GM12872 (cell line): ENCODE data around the gene NFASC.

Experiments
- TF ChIP-seq, protein P1 (sequence below): IDR thresholded peaks from 3 replicates; pipeline ENCODE4 v1.5.1; 2011; ENCODE audit warnings: low read depth, mild to moderate bottlenecking, low read length, moderate library complexity; ENCODE audit not compliant: insufficient read depth

NFASC gene

DNA sequence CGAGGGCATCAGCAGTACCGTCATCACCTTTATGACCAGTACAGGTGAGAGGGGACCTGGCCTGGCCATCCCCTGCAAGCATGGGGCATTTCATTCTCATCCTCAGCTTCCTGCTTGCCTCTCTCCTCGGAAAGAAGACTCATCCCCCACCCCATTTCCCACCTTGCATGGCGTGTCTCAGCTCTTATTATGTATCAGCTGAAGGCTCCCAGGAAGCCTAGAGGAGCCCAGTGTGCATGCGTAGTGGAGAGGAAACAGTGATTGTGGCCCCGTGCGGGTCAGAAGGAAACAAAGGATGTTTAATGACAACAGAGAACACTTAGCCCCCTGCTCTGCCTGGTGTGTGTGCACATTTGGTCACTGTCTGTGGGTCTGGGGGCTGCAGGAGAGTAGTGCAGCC is 132.0 kb downstream of the NFASC start:
- TF ChIP-seq, protein P1, sequence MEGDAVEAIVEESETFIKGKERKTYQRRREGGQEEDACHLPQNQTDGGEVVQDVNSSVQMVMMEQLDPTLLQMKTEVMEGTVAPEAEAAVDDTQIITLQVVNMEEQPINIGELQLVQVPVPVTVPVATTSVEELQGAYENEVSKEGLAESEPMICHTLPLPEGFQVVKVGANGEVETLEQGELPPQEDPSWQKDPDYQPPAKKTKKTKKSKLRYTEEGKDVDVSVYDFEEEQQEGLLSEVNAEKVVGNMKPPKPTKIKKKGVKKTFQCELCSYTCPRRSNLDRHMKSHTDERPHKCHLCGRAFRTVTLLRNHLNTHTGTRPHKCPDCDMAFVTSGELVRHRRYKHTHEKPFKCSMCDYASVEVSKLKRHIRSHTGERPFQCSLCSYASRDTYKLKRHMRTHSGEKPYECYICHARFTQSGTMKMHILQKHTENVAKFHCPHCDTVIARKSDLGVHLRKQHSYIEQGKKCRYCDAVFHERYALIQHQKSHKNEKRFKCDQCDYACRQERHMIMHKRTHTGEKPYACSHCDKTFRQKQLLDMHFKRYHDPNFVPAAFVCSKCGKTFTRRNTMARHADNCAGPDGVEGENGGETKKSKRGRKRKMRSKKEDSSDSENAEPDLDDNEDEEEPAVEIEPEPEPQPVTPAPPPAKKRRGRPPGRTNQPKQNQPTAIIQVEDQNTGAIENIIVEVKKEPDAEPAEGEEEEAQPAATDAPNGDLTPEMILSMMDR = no peak

DNA sequence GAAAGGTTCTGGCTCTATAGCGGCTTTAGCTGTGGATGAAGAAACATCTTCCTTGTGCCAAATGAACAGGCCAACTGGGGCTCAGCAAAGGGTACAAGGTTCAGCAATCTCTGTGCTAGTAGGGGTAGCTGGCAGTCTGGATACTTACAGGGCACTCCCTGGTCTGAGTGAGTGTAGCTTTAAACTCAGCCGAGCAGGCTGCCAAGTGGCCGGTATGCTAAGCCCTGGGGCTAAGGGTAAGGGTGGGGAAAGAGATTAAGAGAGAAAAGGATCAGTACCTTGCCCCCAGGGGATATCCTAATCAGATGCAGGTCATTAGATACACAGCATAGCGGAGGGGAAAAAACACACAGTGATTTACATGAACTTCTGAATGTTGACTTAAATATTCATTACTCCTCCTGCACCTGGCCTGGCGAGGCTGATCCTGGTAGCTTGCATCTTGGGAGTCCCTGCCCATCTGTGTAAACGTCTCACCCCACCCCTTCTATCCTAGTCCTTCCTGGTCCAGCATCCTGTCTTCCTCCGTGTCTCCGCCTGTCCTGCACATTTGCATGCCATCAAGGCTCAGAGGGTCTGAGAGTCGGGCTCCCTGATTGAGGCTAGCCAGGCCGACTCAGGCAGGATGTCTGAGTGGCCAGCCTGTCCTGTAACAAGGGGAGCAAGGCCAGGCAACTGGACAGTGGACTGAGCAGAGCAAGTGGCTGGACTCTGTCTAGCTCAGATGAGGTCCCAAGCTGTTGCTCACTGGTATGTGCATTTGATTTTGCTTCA is 132.9 kb downstream of the NFASC start:
- TF ChIP-seq, protein P1 = no peak

DNA sequence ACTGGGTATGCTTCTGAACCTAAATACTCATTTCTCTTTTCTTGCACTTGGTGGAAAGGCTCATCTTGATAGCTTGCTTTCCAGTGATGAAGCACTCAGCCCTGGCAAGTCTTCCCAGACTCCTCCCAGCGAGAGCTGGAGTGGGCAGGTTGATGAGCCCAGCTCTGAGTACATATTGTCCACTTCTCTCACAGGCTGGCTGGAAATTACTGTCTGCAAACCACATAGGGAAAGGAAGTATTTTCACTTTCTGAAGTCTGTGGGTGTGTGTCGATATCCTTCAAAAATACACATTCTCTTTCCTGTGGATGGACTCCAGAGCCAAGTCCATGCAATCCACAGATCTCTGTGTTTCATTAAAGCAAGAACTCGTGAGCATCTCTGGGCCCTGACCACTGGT is 133.7 kb downstream of the NFASC start:
- TF ChIP-seq, protein P1 = no peak

DNA sequence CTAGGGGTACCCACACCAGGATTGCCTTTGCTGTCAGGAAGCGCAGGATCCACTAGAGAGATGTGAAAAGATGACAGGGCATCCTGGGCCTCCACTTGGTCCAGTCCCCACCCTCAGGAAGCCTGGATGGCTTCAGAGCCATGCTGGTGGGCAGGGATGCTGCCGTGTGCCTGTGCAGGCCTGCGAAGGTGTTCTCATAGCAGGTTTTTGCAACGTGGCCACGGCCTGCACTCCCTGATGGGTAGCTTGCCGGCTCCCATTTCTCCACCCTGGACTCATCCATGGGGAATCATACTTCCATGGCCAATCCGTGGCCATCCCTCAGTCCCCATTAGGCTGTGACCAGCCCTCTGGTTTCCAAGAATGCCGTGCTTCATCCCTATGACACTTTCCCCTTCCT is 138.2 kb downstream of the NFASC start:
- TF ChIP-seq, protein P1 = no peak

DNA sequence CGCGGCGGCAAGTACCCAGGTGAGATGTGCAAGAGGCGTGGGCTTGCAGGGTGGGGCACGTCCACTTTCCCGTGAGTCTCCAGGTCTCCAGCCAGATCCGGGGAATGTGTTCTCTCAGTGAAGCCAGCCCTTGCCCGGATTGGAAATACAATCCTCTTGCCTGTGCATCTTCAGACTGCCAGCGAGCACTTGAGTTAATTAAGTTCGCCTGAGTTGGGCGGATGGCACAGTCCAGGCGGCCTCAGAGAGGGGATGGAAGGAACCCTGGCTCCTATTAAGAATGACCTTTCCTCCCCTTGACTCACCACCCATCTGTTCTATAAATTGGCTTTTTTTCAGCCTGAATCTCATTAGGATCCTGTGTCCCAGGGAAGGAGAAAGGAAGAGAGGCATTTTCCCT is 139.0 kb downstream of the NFASC start:
- TF ChIP-seq, protein P1 = no peak

DNA sequence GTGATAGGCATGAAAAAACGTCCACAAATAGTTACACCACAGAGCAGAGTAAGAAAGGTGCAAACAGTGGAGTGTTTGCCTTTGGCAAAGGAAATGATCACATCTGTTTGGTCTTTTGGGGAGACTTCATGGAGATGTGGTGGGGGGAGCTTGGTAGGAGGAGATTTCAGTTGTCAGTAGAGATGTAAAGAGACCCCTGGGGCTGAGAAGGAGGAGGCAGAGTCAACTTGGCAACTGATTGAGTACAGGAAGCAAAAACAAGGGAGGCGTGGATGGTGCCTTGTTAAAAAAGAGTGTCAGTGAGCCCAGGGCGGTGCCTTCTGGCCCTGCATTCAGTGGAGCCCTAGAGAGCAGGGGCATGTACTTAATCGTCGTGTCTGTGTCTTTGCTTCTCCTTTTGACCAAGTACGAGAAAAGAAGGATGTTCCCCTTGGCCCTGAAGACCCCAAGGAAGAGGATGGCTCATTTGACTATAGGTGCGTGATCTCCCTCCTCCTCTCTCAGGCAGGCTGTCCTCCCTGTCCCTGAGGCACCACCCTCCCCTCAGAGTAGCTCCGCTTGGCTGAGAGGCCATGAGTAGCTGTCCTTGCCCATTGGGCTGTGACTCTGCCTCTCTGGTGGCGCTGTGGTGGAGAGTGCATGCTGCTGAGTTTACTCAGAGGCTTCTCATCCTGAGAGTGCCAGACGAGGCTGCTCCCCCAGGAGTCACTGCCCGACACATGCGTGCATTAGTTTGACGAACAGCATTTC is 141.9 kb downstream of the NFASC start:
- TF ChIP-seq, protein P1 = no peak

DNA sequence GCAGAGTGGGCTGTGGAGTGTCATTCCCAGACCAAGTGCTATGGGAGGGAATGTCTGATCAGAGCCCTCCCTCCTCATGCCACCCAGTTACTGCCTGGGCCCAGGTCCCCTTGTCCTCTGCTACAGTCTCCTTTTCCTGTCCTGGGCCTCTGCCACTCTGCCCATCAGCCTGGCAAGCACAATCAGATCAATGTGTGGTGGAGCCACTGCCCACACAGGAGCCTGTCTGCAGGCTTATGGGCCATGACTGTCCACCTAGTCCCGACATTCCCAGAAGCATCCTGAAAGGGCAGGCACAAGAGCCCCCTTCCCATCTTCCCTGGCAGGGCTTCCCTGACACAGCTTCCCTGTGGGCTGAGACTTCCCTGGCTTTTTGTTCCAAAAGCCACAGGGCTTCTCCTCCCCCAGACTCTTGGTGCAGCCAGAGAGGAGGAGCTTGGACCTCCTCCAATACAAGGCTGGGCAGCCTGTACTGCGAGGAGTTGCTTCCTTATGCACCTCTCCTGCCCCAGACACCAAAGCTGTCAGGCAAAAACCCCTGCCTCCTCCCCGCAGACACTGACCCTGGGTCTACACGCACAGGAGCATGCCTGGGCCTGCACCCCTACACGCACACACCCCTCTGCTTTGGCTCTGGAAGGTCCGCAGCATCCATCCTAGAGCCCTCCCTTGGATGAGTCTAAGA is 143.2 kb downstream of the NFASC start:
- TF ChIP-seq, protein P1 = no peak
